ENCODE results near the gene CD2.

Gene CD2, protein sequence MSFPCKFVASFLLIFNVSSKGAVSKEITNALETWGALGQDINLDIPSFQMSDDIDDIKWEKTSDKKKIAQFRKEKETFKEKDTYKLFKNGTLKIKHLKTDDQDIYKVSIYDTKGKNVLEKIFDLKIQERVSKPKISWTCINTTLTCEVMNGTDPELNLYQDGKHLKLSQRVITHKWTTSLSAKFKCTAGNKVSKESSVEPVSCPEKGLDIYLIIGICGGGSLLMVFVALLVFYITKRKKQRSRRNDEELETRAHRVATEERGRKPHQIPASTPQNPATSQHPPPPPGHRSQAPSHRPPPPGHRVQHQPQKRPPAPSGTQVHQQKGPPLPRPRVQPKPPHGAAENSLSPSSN

DNA sequence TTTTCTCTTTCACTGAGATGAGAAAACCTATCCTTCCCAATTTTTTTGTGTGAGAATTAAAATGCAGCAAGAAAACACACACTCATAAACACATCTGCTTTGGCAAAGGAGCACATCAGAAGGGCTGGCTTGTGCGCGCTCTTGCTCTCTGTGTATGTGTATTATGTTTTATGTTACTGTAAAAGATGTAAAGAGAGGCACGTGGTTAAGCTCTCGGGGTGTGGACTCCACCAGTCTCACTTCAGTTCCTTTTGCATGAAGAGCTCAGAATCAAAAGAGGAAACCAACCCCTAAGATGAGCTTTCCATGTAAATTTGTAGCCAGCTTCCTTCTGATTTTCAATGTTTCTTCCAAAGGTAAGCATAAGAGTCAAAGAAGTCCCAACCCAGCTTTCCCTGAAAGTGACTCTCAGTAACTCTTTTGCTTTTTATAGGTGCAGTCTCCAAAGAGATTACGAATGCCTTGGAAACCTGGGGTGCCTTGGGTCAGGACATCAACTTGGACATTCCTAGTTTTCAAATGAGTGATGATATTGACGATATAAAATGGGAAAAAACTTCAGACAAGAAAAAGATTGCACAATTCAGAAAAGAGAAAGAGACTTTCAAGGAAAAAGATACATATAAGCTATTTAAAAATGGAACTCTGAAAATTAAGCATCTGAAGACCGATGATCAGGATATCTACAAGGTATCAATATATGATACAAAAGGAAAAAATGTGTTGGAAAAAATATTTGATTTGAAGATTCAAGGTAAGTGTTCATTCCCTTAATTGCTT is at the start of gene CD2:
Gene CD2 (plus strand): TSS at position 233 of the 780 bp plus-strand sequence. CDS start 63 bp downstream, at position 296.
- no peak for DNase-seq

DNA sequence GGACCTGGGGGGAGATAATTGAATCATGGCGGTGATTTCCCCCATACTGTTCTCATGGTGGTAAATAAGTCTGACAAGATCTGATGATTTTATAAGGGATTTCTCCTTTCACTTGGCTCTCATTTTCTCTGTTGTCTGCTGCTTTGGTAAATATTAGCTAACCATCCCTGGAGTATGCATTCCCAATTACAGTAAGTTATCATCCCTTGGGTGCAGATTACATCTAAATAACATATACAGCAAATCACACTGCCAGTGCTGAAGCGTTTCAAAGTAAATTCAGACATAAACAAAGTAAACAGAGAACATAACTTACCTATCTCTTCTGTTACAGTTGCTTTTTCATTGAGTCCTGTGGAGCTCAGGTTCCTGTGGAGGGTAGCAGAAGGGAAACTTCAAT is 48.1 kb upstream of the CD2 start:
- DNase-seq, result no peak

DNA sequence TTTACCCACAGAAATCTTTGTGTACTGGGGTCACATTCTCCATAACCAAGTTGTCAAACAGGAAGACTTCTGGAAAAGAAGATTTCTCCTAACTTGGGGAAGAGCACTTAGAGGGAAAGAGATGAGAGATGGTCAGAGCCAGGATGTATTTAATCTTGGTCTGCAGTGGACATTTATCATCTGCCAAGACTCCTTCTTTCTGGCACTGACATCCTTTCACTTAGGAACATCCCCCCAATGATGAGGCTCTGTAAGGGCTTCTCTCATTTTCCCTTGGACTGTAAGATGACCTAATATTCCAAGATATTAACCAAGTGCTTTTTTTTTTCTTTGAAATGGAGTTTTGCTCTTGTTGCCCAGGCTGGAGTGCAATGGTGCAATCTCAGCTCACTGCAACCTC is 47.4 kb upstream of the CD2 start:
- DNase-seq, result no peak

- DNase-seq, result no peak
Observed at GRCh38 chr1:116708255-116708900, 45.9 kb upstream of the CD2 start.

- DNase-seq, result no peak
Observed at GRCh38 chr1:116709666-116710167, 44.5 kb upstream of the CD2 start.

DNA sequence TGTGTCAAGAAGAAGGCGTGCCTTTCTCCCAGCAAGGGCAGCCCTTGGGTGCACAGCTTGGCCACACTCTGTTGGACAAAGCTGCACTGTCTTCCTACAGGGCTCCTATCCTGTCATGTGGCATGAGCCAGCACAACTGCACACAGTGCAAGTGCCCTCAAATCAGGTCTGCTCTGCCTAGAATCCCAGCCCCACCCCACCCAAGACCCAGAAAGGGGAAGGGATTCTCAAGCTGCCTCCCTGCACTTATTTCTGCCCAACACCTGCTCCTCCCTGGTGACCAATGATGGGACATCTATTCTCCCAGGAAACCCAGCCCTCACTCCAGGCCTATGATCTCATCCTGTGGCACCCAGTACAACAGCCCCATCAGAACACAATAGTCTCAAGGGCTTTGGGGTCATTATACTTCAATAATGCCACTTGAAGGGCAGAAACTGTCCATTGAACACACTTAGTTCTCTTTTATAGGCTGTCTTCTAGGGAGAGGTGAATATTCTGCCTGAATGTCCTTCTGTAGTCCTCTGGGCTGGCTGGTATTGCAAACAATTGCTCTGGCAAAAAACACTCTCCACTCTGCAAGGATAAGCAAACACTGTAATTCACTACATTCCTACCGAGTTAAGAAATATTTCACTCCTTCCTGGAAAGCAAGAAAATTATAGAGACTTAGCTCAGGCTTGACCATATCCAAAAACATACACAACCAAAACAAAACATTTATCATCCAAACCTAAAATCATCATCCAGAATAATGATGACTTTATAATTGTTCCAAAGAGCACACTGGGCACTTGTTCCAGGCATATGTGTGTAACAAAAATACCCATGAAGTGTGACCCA is 43.6 kb upstream of the CD2 start:
- DNase-seq, result no peak

DNA sequence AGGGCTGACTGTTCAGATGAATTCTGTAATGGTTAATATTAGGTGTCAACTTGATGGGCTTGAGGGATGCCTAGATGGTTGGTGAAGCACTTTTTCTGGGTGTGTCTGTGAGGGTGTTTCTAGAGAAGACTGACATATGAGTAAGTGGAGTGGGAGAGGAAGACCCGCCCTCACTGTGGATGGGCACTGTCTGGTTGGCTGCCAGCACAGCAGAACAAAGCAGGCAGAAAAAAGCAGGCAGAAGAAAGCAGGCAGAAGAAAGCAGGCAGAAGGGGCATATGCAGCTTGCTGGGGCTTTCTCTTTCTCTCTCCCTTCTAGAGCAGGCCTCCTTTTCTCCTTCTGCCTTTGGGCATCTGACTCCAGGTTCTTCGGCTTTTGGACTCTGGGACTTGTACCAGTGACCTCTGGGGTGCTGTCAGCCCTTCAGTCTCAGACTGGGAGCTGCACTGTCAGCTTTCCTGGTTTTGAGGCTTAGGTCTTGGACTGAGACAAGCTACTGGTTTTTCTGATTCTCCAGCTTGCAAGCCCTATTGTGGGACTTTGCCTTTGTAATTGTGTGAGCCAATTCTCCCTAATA is 42.9 kb upstream of the CD2 start:
- no peak for DNase-seq

- DNase-seq, result no peak
Observed at GRCh38 chr1:116712510-116712909, 41.7 kb upstream of the CD2 start.

- no peak for DNase-seq
Observed at GRCh38 chr1:116713474-116713873, 40.8 kb upstream of the CD2 start.

DNA sequence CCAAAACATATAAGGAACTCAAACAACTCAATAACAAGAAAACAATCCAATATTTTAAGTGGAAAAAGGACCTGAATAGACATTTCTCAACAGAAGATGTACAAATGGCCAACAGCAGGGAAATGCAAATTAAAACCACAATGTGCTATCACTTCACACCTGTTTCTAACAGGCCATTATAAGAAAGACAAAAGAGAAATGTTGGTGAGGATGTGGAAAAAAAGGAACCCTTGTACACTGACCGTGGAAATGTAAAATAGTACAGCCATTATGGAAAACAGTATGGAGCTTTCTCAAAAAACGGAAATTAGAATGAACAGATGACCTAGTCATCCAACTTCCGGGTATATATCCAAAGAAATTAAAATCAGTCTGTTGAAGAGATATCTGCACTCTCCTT is 37.8 kb upstream of the CD2 start:
- DNase-seq, result no peak

GRCh38 chr1:116717318-116717717 is 36.9 kb upstream of the CD2 start:
- DNase-seq, result no peak

- no peak for DNase-seq
Observed at GRCh38 chr1:116720364-116721038, 33.7 kb upstream of the CD2 start.

GRCh38 chr1:116721039-116721405 is 33.2 kb upstream of the CD2 start:
- DNase-seq, result no peak

GRCh38 chr1:116721451-116722007 is 32.7 kb upstream of the CD2 start:
- no peak for DNase-seq

GRCh38 chr1:116722016-116722838 is 32.0 kb upstream of the CD2 start:
- no peak for DNase-seq

GRCh38 chr1:116724765-116725375 is 29.4 kb upstream of the CD2 start:
- peak; percentile 75 for DNase-seq

- no peak for DNase-seq
Observed at GRCh38 chr1:116725798-116726197, 28.4 kb upstream of the CD2 start.

DNA sequence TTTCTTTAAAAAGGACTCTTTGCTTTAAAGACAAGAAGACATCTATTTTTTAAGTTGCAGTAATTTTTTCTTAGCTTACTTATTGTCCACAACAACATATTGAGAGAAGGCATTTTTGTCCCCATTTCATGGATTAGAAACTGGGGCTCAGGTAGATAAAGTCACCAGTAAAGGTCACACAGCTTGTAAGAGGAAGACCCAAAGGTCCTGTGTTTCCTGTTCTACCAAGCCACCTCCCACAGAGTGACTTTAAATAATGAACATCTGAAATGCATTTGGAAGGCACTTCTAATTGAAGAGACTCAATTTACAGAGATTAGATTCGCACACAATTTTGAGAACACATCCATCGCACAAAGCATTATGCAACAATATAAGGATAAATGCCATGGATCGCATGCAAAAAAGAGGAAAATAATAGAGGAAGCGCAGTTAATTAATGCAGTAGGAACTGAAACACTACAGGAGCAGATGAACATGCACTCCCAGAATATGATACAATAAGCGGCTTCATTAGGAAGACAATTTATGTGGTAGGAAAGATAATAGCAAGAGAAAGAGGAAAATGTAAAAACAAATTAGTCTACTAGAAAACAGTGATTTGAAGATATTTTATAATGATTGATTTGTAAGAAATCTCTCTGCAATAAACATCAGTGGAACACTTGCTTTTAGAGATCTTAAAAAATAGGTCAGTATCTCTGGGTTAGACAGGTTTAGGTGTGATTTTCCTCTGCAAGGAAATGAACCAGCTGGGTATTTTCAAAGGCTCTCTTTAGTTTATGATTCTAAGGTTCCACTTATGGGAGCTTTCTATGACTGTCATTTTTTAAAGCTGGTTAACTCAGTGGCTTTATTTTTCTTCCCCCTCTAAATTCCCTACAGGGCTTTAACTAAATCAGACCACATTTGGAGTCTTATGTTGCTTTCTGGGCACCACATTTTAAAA is 27.1 kb upstream of the CD2 start:
- DNase-seq, result no peak

- DNase-seq, result no peak
Observed at GRCh38 chr1:116731439-116731838, 22.8 kb upstream of the CD2 start.

All from stimulated activated CD4-positive, alpha-beta T cell treated with anti-CD3 and anti-CD28 coated beads, Interleukin-12 subunit alpha, Interleukin-12 subunit beta, amount 100 ng/mL, for 4 hours (primary cell).